GM23338 (cell line): ENCODE results near the gene UIMC1.

Source experiments
- CREB1 ChIP-seq: fragments of 250-450 bp; sonication (Bioruptor Pico); IDR thresholded peaks from 2 replicates; pipeline ENCODE4 v1.5.0; 2020; ENCODE audit warnings: low read depth, mild to moderate bottlenecking, moderate library complexity
- EZH2 ChIP-seq: fragments of 200-600 bp; sonication (generic); IDR thresholded peaks from one replicate; pipeline ENCODE4 v1.8.0; 2017; ENCODE audit warnings: antibody characterized with exemption, mild to moderate bottlenecking, low read depth; ENCODE audit not compliant: unreplicated experiment
- EZH2phosphoT487 ChIP-seq: fragments of 200-600 bp; sonication (generic); IDR thresholded peaks from one replicate; pipeline ENCODE4 v1.8.1; 2018; ENCODE audit warnings: antibody characterized with exemption; ENCODE audit not compliant: unreplicated experiment
- JUNB ChIP-seq: IDR thresholded peaks from one replicate; pipeline ENCODE4 v1.6.1; 2016; ENCODE audit warnings: antibody characterized with exemption; ENCODE audit not compliant: unreplicated experiment
- NANOG ChIP-seq: IDR thresholded peaks from 2 replicates; pipeline ENCODE4 v1.6.1; 2016; ENCODE audit warnings: antibody characterized with exemption, borderline replicate concordance
- POLR2AphosphoS5 ChIP-seq: IDR thresholded peaks from 2 replicates; pipeline ENCODE4 v1.6.1; 2016; ENCODE audit warnings: antibody characterized with exemption, low read depth
- STAT1 ChIP-seq: IDR thresholded peaks from one replicate; pipeline ENCODE4 v1.6.1; 2016; ENCODE audit warnings: antibody characterized with exemption; ENCODE audit not compliant: unreplicated experiment
- ZNF114 ChIP-seq: fragments of 250-450 bp; sonication (Bioruptor Pico); IDR thresholded peaks from 2 replicates; pipeline ENCODE4 v1.5.0; 2020; ENCODE audit warnings: mild to moderate bottlenecking, moderate library complexity
- ZNF331 ChIP-seq: fragments of 250-450 bp; sonication (Bioruptor Pico); IDR thresholded peaks from 2 replicates; pipeline ENCODE4 v1.5.0; 2020; ENCODE audit warnings: low read depth, mild to moderate bottlenecking, moderate library complexity
- TF ChIP-seq, protein P1 (sequence below), 2 experiments: fragments of 200-600 bp in 1 of 2; sonication (generic) in 1 of 2; conservative IDR thresholded peaks; 2 replicates each; pipeline versions ENCODE4 v1.5.1 to v1.6.1; 2016 to 2017; ENCODE audit warnings: antibody characterized with exemption in 2 of 2, low read depth in 2 of 2, mild to moderate bottlenecking in 2 of 2, moderate library complexity in 1 of 2
- TF ChIP-seq, protein P2 (sequence below): IDR thresholded peaks from one replicate; pipeline ENCODE4 v1.6.1; 2018; ENCODE audit warnings: antibody characterized with exemption; ENCODE audit not compliant: unreplicated experiment
- TF ChIP-seq, protein P3 (sequence below): IDR thresholded peaks from 2 replicates; pipeline ENCODE4 v1.6.1; 2016; ENCODE audit warnings: antibody characterized with exemption
- TF ChIP-seq, protein P4 (sequence below): fragments of 250-450 bp; sonication (Bioruptor Pico); IDR thresholded peaks from 2 replicates; pipeline ENCODE4 v1.5.0; 2020; ENCODE audit warnings: mild to moderate bottlenecking, moderate library complexity

DNA sequence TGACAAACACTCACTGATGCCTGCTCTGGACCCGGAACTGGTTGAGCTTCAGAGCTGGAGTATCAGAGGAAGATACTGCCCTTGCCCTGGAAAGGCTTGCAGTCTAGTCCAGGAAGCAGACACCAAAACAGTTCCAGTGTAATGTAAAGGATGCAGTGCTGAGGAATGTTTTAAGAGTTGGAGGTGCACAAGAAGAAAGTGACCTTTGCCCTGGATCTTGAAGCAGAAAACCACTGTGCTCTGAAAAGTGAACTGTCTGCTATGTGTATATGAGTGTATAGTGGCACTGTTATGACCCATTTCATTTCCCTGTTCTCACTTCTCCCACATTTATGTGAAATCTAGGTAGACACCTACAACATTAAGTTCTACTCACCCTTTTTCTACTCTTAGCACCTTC is 18.0 kb upstream of the UIMC1 start:
- TF ChIP-seq, protein P1, sequence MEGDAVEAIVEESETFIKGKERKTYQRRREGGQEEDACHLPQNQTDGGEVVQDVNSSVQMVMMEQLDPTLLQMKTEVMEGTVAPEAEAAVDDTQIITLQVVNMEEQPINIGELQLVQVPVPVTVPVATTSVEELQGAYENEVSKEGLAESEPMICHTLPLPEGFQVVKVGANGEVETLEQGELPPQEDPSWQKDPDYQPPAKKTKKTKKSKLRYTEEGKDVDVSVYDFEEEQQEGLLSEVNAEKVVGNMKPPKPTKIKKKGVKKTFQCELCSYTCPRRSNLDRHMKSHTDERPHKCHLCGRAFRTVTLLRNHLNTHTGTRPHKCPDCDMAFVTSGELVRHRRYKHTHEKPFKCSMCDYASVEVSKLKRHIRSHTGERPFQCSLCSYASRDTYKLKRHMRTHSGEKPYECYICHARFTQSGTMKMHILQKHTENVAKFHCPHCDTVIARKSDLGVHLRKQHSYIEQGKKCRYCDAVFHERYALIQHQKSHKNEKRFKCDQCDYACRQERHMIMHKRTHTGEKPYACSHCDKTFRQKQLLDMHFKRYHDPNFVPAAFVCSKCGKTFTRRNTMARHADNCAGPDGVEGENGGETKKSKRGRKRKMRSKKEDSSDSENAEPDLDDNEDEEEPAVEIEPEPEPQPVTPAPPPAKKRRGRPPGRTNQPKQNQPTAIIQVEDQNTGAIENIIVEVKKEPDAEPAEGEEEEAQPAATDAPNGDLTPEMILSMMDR (conservative IDR thresholded peaks at IDR 0.05; ENCODE audit: low read depth in 2 of 2), result no peak
- no peak for TF ChIP-seq EZH2
- TF ChIP-seq, protein P2, sequence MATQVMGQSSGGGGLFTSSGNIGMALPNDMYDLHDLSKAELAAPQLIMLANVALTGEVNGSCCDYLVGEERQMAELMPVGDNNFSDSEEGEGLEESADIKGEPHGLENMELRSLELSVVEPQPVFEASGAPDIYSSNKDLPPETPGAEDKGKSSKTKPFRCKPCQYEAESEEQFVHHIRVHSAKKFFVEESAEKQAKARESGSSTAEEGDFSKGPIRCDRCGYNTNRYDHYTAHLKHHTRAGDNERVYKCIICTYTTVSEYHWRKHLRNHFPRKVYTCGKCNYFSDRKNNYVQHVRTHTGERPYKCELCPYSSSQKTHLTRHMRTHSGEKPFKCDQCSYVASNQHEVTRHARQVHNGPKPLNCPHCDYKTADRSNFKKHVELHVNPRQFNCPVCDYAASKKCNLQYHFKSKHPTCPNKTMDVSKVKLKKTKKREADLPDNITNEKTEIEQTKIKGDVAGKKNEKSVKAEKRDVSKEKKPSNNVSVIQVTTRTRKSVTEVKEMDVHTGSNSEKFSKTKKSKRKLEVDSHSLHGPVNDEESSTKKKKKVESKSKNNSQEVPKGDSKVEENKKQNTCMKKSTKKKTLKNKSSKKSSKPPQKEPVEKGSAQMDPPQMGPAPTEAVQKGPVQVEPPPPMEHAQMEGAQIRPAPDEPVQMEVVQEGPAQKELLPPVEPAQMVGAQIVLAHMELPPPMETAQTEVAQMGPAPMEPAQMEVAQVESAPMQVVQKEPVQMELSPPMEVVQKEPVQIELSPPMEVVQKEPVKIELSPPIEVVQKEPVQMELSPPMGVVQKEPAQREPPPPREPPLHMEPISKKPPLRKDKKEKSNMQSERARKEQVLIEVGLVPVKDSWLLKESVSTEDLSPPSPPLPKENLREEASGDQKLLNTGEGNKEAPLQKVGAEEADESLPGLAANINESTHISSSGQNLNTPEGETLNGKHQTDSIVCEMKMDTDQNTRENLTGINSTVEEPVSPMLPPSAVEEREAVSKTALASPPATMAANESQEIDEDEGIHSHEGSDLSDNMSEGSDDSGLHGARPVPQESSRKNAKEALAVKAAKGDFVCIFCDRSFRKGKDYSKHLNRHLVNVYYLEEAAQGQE, result no peak
- TF ChIP-seq POLR2AphosphoS5, result no peak
- TF ChIP-seq CREB1, result no peak
- no peak for TF ChIP-seq ZNF331 (CRISPR knock-in tag)
- no peak for TF ChIP-seq STAT1
- no peak for TF ChIP-seq JUNB
- no peak for TF ChIP-seq EZH2phosphoT487
- TF ChIP-seq, protein P3, sequence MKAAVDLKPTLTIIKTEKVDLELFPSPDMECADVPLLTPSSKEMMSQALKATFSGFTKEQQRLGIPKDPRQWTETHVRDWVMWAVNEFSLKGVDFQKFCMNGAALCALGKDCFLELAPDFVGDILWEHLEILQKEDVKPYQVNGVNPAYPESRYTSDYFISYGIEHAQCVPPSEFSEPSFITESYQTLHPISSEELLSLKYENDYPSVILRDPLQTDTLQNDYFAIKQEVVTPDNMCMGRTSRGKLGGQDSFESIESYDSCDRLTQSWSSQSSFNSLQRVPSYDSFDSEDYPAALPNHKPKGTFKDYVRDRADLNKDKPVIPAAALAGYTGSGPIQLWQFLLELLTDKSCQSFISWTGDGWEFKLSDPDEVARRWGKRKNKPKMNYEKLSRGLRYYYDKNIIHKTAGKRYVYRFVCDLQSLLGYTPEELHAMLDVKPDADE, result no peak
- TF ChIP-seq, protein P4, sequence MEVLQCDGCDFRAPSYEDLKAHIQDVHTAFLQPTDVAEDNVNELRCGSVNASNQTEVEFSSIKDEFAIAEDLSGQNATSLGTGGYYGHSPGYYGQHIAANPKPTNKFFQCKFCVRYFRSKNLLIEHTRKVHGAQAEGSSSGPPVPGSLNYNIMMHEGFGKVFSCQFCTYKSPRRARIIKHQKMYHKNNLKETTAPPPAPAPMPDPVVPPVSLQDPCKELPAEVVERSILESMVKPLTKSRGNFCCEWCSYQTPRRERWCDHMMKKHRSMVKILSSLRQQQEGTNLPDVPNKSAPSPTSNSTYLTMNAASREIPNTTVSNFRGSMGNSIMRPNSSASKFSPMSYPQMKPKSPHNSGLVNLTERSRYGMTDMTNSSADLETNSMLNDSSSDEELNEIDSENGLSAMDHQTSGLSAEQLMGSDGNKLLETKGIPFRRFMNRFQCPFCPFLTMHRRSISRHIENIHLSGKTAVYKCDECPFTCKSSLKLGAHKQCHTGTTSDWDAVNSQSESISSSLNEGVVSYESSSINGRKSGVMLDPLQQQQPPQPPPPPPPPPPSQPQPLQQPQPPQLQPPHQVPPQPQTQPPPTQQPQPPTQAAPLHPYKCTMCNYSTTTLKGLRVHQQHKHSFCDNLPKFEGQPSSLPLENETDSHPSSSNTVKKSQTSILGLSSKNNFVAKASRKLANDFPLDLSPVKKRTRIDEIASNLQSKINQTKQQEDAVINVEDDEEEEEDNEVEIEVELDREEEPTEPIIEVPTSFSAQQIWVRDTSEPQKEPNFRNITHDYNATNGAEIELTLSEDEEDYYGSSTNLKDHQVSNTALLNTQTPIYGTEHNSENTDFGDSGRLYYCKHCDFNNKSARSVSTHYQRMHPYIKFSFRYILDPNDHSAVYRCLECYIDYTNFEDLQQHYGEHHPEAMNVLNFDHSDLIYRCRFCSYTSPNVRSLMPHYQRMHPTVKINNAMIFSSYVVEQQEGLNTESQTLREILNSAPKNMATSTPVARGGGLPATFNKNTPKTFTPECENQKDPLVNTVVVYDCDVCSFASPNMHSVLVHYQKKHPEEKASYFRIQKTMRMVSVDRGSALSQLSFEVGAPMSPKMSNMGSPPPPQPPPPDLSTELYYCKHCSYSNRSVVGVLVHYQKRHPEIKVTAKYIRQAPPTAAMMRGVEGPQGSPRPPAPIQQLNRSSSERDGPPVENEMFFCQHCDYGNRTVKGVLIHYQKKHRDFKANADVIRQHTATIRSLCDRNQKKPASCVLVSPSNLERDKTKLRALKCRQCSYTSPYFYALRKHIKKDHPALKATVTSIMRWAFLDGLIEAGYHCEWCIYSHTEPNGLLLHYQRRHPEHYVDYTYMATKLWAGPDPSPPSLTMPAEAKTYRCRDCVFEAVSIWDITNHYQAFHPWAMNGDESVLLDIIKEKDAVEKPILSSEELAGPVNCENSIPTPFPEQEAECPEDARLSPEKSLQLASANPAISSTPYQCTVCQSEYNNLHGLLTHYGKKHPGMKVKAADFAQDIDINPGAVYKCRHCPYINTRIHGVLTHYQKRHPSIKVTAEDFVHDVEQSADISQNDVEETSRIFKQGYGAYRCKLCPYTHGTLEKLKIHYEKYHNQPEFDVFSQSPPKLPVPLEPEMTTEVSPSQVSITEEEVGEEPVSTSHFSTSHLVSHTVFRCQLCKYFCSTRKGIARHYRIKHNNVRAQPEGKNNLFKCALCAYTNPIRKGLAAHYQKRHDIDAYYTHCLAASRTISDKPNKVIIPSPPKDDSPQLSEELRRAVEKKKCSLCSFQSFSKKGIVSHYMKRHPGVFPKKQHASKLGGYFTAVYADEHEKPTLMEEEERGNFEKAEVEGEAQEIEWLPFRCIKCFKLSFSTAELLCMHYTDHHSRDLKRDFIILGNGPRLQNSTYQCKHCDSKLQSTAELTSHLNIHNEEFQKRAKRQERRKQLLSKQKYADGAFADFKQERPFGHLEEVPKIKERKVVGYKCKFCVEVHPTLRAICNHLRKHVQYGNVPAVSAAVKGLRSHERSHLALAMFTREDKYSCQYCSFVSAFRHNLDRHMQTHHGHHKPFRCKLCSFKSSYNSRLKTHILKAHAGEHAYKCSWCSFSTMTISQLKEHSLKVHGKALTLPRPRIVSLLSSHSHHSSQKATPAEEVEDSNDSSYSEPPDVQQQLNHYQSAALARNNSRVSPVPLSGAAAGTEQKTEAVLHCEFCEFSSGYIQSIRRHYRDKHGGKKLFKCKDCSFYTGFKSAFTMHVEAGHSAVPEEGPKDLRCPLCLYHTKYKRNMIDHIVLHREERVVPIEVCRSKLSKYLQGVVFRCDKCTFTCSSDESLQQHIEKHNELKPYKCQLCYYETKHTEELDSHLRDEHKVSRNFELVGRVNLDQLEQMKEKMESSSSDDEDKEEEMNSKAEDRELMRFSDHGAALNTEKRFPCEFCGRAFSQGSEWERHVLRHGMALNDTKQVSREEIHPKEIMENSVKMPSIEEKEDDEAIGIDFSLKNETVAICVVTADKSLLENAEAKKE (CRISPR knock-in tag), result no peak
- TF ChIP-seq NANOG, result no peak
- no peak for TF ChIP-seq ZNF114 (CRISPR knock-in tag)
